ENCODE data around the gene LCMT1. TPM values are rescaled to one million over a fixed set of nuclear protein-coding genes. Genes with fewer than 3 reads are reported as not detected.

Gene LCMT1
- total and polyA plus RNA-seq, 2 of the 13 experiments (the other 11 are each of a cell fraction or from before 2014, with no cell fraction given) = 41.2 to 48.7 TPM

- TF ChIP-seq, protein P1, sequence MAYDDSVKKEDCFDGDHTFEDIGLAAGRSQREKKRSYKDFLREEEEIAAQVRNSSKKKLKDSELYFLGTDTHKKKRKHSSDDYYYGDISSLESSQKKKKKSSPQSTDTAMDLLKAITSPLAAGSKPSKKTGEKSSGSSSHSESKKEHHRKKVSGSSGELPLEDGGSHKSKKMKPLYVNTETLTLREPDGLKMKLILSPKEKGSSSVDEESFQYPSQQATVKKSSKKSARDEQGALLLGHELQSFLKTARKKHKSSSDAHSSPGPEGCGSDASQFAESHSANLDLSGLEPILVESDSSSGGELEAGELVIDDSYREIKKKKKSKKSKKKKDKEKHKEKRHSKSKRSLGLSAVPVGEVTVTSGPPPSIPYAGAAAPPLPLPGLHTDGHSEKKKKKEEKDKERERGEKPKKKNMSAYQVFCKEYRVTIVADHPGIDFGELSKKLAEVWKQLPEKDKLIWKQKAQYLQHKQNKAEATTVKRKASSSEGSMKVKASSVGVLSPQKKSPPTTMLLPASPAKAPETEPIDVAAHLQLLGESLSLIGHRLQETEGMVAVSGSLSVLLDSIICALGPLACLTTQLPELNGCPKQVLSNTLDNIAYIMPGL (CRISPR knock-in tag; IDR thresholded peaks at IDR 0.05; ENCODE audit: borderline replicate concordance in 1 of 2, low read depth in 1 of 2) = no peak
- TF ChIP-seq ZNF10 (CRISPR knock-in tag; IDR thresholded peaks at IDR 0.05; ENCODE audit: borderline replicate concordance, low read depth) (no peak), ZNF841 (CRISPR knock-in tag; IDR thresholded peaks at IDR 0.05; ENCODE audit: borderline replicate concordance) (no peak)
These were observed 46.6 kb upstream of the LCMT1 start (continued) for GRCh38 chr16:25064937-25065336.

DNA sequence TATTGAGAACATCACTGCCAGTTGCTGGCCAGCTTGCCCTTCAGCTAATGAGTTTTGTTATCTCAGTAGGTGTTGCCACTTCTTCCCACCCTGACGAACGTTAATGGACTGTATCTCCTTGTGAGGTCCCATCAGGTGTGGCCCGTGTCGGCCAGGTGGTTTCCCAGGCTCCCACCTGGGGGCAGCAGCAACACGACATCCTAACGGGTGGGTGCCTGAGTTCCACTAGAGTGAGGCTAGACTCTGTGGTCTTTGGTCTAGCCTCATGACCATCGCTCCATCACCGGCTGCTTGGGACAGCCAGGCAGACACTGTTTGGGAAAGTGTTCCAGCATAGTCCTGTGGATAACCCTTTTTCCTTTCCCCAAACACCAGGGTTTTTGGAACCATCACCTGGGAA, 45.6 kb upstream of the LCMT1 start:
- in situ Hi-C loops (cut with HindIII; ENCODE audit: extremely low pct_ligation_motif_present, low pct_unique_long_range_greater_than_20kb) = no loop called here
- intact Hi-C loops (cut with micrococcal nuclease; ENCODE audit: unreplicated experiment) = loop anchor here (5.0 kb wide), 1 partner anchor 41 kb away; no protein-coding TSS in a partner anchor
- Histone ChIP-seq H3K27ac (ENCODE audit: extremely low read length, insufficient read depth, low read length) (no peak overlapping the region), H3K27me3 (ENCODE audit: control insufficient read depth in 1 of 2, insufficient read depth in 2 of 2, low read length in 2 of 2) (peaks cover 0 to 32% of the 10 kb centered on the region in 2 experiments; a peak in 3 of 5 replicates), H3K9ac (ENCODE audit: insufficient read depth, low read depth, low read length) (no peak overlapping the region), H3K36me3 (replicated peaks in 1 of 2; ENCODE audit: control insufficient read depth in 1 of 2, insufficient read depth in 2 of 2, low read length in 2 of 2) (no peaks in the 10 kb centered on the region), H3K4me2 (ENCODE audit: low read depth, low read length) (peak overlapping the region; percentile 100; the same call in 1 of the 2 replicates), H3K4me1 (ENCODE audit: insufficient read depth, low read length) (peaks cover 44% of the 10 kb centered on the region), H3K4me3 (replicated peaks in 1 of 3; ENCODE audit: insufficient read depth in 1 of 3, low read depth in 2 of 3, low read length in 3 of 3) (no peak overlapping the region), H2AFZ (ENCODE audit: low read length) (no peak overlapping the region), H4K20me1 (ENCODE audit: insufficient read depth, low read length) (no peaks in the 10 kb centered on the region), H3K79me2 (ENCODE audit: insufficient read depth, low read length) (no peaks in the 10 kb centered on the region), H3K9me3 (ENCODE audit: low read length) (no peaks in the 10 kb centered on the region)
- ATAC-seq (peak; percentile 47), DNase-seq (ENCODE audit: low spot score) (peak; percentile 15), FAIRE-seq (peak; percentile 51)
- no TSS peak for BruUV-seq (replicated peaks)
- WGBS (ENCODE audit: low lambda C conversion rate) = 5% methylated on average over 4 of the region's 8 CpGs
- CTCF ChIA-PET (ENCODE audit: low intra/inter-chr PET ratio, low total read pairs) = no interaction called here
- POLR2A ChIA-PET = interaction anchor here (1.2 to 1.3 kb wide), 2 partner anchors 15 to 44 kb away, joined by 4 to 5 read pairs; no protein-coding TSS in a partner anchor
- no peak for TF ChIP-seq RFXANK (CRISPR knock-in tag; IDR thresholded peaks at IDR 0.05)
- TF ChIP-seq TBX2 (CRISPR knock-in tag; IDR thresholded peaks at IDR 0.05; ENCODE audit: borderline replicate concordance) = 0 out of 2 replicates have a peak, but pooled peaks have one; percentile 16
- peak; percentile 65; the same call in 1 of the 2 replicates for TF ChIP-seq ZNF788 (CRISPR knock-in tag; IDR thresholded peaks at IDR 0.05; ENCODE audit: borderline replicate concordance)
- no peak for TF ChIP-seq JDP2 (CRISPR knock-in tag; IDR thresholded peaks at IDR 0.05; ENCODE audit: borderline replicate concordance)
- TF ChIP-seq ZNF790 (CRISPR knock-in tag; IDR thresholded peaks at IDR 0.05; ENCODE audit: borderline replicate concordance) = no peak
- TF ChIP-seq ZNF644 (CRISPR knock-in tag; IDR thresholded peaks at IDR 0.05; ENCODE audit: low read depth) = 0 out of 2 replicates have a peak, but pooled peaks have one; percentile 17
- 0 out of 2 replicates have a peak, but pooled peaks have one; percentile 45 for TF ChIP-seq ZNF879 (CRISPR knock-in tag; IDR thresholded peaks at IDR 0.05)
- TF ChIP-seq FOSL2 (CRISPR knock-in tag; IDR thresholded peaks at IDR 0.05) = 0 out of 2 replicates have a peak, but pooled peaks have one; percentile 13
- TF ChIP-seq MEF2D (CRISPR knock-in tag; IDR thresholded peaks at IDR 0.05) = 0 out of 2 replicates have a peak, but pooled peaks have one; percentile 7
- TF ChIP-seq SMC3 (IDR thresholded peaks at IDR 0.05; ENCODE audit: low read length) = 0 out of 2 replicates have a peak, but pooled peaks have one; percentile 6
- TF ChIP-seq, protein P2, sequence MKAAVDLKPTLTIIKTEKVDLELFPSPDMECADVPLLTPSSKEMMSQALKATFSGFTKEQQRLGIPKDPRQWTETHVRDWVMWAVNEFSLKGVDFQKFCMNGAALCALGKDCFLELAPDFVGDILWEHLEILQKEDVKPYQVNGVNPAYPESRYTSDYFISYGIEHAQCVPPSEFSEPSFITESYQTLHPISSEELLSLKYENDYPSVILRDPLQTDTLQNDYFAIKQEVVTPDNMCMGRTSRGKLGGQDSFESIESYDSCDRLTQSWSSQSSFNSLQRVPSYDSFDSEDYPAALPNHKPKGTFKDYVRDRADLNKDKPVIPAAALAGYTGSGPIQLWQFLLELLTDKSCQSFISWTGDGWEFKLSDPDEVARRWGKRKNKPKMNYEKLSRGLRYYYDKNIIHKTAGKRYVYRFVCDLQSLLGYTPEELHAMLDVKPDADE (CRISPR knock-in tag; IDR thresholded peaks at IDR 0.05) = no peak
- no peak for TF ChIP-seq IRF1 (CRISPR knock-in tag; IDR thresholded peaks at IDR 0.05; ENCODE audit: low read depth)
- 0 out of 2 replicates have a peak, but pooled peaks have one; percentile 26 for TF ChIP-seq ZMYM3 (CRISPR knock-in tag; IDR thresholded peaks at IDR 0.05)
- TF ChIP-seq, protein P3, sequence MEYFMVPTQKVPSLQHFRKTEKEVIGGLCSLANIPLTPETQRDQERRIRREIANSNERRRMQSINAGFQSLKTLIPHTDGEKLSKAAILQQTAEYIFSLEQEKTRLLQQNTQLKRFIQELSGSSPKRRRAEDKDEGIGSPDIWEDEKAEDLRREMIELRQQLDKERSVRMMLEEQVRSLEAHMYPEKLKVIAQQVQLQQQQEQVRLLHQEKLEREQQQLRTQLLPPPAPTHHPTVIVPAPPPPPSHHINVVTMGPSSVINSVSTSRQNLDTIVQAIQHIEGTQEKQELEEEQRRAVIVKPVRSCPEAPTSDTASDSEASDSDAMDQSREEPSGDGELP (IDR thresholded peaks at IDR 0.05; ENCODE audit: borderline replicate concordance, low read depth) = peak; percentile 13; the same call in 1 of the 2 replicates
